Measurements from ENCODE around the gene ZFP2.
"Not testable (repeated sequence)": the region's sequence is repeated elsewhere in the genome, so short reads cannot be mapped to it uniquely, and the experiment has no call there.

The ZFP2 gene

DNA sequence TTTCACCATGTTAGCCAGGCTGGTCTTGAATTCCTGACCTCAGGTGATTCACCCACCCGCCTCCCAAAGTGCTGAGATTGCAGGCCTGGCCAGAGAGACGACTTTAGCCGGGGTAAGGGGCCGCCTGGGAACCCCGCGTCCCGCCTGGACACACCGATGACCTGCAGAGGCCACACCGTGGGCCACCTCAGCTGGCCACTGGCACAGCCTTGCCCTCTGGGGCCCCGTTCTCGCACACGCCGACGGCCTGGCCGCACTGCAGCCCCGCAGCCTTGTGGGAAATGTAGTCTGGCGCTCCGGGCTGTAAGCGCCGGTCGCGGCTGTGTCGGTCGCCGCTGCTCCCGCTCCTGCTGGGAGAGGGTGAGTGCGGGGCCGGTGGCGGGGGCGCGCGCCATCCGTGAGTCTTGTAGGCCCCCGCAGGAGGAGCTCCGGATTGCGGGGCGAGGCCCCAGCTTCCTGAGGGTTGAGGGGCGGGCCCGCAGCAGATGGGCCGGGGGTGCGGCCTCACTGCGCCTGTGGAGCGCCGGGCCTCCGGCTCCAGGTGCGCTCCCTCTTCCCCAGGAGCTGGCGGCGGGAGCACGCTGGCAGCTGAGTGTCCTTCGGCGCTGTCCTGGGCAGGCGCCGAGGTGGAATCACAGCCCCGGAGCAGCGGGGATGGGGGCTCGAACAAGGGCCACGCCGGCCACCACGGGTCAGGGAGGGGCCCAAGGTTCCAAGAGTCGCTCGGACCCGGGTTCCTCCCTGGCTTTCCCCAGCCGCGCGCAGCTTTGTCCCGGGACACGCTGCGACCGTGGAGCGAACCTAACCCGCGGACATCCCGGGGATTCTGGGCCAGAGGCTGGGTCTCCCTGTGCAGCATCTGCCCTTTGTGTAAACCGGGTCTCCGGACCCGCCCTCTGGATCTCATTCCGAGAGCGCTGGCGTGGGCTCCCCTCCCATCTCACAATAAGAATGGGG lies at the start of gene ZFP2:
ZFP2 (plus strand) TSS at position 299 of the 957 bp plus-strand sequence. CDS start 35,401 bp downstream, outside the sequence.
- peak in 1 of 3 experiments; percentile 16 for DNase-seq (ENCODE audit: low read depth in 3 of 3)

DNA sequence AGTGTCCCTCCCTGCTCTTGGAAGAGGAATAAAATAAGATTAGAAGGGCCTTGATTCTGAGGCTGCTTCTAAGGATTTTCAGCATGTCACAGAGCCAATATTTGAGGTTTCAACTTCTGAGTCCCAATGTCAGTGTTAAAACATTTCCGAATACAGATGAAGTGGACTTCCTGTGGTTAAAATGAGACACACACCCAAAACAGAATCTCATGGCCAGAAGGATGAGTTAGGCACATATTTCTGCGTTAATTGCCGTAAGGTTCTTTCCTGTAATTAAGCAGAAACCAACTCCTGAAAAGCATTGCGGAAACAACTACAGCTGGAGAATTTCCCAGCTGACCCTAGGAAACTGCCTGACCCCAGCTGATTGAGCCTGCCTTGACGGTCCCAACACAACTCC lies 46.4 kb upstream of the ZFP2 start:
- DNase-seq (ENCODE audit: low read depth in 3 of 3), result no peak

DNA sequence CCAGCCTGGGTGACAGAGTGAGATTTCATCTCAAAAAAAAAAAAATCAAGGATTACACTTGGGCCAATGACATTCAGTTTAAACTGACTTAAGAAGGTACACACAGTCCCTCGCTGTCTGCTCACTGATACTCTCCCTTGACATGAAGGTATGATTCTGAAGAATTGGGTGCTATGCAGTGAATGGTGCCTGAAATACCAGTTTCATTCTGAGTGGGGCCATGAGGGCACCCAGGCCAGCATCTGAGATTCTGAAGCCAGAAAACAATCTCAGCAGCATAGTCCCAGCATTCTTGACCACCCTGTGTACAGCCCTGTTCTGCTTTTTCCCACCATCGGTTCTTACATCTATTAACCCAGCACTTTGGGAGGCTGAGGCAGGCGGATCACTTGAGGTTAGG lies 43.8 kb upstream of the ZFP2 start:
- no peak for DNase-seq (ENCODE audit: low read depth in 3 of 3)

DNA sequence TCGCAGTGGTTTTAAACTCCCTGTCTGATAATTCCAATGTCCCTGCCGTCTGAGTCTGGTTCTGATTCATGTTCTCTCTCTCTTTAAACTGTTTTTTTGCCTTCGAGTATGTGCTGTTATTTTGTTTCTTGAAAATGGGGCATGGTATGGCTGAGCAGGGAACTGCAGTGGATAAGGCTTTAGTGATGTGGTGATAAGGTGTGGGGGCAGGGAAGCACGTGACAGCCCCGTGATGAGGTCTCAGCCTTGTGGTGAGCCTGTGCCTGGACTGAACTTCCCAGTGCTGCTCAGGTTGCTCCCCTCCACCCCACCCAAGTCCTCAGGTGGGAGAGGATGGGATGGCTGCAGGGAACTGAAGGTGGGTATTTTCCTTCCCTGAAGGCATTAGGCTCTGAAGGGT lies 41.4 kb upstream of the ZFP2 start:
- DNase-seq (ENCODE audit: low read depth in 3 of 3), result no peak

DNA sequence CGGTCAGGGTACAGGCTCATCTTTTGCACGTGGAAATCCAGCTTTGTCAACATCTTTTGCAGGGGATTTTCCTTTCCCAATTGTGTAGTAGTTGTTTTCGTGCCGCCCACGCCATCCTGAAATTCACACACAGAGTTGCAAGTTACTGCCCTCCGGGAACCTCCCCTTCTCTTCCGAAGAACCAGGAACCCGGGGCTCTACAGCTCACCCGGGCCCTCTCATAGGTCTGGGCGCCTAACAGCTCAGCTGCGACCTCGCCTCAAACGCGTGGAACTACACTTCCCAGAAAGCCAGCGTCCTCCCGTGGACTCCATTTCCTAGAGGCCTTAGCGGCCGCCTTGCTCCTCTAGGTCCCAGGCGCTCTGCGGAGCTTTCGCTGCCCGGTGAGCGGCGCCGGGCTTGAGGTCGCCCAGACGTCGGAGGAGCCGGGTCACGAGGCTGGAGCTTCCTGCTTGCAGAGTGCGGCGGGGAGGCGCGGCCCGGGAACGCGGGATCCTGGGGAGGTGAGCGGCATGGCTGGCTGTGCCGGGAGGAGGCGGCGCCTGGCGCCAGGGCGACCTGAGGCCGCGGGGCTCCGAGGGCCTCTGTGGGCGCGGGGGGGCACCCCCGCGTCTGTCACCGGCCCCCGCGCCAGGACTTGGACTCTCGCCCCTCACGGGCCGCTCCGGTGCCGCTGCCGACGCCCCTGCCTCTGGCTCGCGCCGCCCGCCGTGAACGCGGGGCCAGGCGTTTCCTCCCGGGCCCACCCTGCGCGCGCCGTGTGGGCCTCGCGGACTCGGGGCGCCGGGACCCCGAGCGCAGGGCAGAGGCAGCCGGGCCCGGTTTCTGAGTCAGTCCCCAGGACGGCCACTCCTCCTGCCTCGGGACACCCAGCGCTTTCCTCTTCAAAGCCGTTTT lies 35.8 kb upstream of the ZFP2 start, which contains the start of gene ZNF354B:
ZNF354B (plus strand) TSS at position 329 of the 897 bp plus-strand sequence. CDS start 1,095 bp downstream, outside the sequence.
- DNase-seq (ENCODE audit: low read depth in 3 of 3), result peak; percentile 58 to 75 (median 66)

DNA sequence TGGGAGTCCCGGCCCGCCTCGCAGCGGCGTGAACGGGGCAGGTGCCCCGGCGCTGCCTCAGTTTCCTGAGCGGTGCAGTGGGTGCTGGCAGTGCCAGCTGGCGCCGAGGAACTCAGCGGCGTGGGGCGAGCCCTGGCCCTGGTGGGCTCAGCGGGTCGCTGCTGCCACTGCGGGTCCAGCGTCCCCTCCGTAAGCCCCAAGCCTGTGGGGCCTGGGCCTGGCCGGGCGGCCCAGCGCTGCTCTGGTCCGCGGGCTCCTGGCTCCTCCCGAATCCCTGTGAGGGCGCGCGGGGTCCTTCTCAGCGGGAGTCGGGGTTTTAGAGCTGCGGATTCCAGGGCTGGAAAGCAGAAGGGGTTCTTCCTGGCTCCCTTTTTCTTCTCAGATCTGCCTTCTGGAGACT lies 35.1 kb upstream of the ZFP2 start:
- DNase-seq (ENCODE audit: low read depth in 3 of 3), result not testable (repeated sequence)

DNA sequence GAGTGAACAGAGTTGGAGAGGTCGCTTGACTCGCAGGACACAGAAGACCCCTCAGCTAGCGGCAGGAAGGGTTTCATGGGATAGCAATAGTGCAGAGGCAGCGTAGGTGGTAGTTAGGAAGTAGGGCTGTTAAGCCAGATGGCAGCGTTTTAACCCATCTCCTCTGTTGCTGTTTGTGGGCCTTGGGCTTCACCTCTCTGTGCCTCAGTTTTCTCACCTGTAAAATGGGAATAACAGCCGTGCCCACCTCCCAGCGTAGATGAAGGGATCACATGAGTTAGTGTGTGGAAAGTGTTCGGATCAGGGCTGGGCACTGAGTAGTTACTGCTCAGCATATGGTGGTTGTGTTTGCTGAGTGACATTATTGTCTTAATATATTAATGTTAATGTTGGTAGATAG lies 34.1 kb upstream of the ZFP2 start:
- DNase-seq (ENCODE audit: low read depth in 3 of 3), result no peak

DNA sequence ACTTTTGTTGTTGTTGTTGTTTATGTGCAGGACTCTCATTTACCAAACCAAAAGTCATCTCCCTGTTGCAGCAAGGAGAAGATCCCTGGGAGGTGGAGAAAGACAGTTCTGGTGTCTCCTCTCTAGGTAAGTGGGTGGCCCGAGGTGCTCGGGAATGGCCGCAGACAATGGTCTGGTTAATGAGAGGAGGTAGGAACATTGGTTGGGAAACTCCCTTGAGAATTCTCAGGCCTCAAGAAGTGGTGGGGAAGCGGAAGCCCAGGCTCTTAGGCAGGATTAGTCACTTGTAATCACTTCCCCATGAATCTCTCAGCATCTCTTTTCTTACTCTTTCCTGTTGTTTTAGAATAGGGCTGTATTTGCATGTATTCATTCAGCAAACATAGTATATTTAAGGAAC lies 28.8 kb upstream of the ZFP2 start:
- DNase-seq (ENCODE audit: low read depth in 3 of 3), result no peak

DNA sequence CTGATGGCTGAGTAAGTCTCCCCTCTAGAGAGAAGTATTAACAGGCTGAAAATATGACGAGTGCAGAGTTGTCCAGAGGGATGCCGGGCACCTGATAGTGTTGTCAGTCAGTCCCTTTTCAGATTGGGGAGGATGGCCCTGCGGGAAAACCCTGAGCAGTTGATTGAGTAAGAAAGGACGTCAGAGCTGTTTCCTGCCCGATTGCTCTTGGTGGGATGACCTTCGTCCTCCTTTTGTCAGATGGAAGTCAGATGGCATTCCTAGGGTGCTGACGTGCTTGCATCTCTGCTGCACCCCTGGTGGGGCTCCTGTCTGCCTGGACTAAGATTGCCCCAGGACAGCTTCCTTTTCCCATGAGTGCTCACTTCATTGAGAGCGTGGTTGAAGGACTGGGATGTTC lies 26.1 kb upstream of the ZFP2 start:
- DNase-seq (ENCODE audit: low read depth in 3 of 3), result no peak

DNA sequence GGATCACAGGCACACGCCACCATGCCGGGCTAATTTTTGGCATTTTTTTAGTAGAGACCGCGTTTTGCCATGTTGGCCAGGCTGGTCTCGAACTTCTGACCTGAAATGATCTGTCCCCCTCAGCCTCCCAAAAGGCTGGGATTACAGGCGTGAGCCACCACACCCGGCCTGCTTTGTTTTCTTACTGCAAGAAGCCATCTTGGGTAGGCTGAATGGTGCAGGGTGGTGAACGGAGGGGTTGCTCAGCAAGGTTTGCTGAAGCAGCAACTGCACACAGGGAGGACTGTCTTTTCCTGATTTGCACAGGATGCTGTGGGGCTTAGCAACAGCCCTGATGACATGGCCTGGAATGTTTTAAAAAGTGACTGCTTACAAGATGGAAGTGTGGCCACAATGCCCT lies 25.3 kb upstream of the ZFP2 start:
- DNase-seq (ENCODE audit: low read depth in 3 of 3), result no peak

DNA sequence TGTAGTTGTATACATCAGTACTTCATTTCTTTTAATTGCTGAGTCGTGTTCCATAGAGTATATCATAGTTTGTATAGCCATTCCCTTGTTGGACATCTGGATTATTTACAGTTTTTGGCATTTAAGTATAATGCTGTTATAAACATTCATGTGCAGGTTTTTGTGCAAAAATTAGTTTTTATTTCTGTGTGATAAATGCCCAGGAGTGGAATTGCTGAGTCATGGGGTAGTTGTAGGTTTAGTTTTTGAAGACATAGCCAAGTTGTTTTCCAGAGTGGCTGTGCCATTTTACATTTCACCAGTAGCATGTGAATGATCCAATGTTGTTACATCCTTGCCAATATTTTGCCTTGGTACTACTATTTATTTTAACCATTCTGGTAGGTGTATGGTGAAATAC lies 23.4 kb upstream of the ZFP2 start:
- DNase-seq (ENCODE audit: low read depth in 3 of 3), result no peak

DNA sequence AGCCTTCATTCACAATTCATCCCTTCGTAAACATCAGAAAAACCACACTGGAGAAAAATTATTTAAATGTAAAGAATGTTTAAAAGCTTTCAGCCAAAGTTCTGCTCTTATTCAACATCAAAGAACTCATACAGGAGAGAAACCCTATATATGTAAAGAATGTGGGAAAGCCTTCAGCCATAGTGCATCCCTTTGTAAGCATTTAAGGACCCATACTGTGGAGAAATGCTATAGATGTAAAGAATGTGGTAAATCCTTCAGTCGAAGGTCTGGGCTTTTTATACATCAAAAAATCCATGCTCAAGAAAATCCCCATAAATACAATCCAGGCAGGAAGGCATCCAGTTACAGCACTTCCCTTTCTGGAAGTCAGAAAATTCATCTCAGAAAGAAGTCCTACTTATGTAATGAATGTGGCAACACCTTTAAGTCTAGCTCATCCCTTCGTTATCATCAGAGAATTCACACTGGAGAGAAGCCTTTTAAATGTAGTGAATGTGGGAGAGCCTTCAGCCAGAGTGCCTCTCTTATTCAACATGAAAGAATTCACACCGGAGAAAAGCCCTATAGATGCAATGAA lies 12.5 kb upstream of the ZFP2 start:
- DNase-seq (ENCODE audit: low read depth in 3 of 3), result not testable (repeated sequence)

DNA sequence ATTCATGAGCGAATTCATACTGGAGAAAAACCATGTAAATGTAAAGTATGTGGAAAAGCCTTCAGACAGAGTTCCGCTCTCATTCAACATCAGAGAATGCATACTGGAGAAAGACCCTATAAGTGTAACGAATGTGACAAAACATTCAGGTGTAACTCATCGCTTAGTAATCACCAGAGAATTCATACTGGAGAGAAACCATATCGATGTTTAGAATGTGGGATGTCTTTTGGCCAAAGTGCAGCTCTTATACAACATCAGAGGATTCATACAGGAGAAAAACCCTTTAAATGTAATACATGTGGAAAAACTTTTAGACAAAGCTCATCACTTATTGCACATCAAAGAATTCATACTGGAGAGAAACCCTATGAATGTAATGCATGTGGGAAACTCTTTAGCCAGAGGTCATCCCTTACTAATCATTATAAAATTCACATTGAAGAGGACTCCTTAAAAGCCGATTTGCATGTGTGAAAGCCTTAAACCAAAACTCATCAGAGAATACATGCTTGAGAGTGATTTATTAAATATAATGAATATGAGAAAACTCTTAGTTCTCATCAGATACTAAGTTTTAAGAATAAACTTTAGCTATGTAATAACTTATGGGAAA lies 11.8 kb upstream of the ZFP2 start:
- no peak for DNase-seq (ENCODE audit: low read depth in 3 of 3)

DNA sequence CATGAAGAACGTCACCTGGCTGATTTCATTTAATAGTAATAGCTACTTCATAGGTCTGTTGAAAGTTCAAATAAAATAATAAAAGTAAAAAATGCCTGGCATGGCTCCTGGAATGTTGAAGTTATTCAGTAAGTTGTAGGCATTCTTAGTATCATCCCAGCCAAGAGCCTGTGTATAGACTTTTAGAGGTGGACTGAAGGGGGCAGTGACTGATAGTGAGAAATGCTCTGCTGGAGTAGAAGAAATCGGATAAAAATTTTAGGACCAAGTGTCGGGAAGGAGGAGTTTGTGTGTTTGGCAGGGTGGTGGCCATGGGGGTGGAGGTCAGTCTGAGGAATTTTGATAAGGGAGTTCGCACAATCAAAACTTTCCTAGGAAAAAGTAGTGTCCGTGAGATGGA lies 3.6 kb downstream of the ZFP2 start:
- no peak for DNase-seq (ENCODE audit: low read depth in 3 of 3)

DNA sequence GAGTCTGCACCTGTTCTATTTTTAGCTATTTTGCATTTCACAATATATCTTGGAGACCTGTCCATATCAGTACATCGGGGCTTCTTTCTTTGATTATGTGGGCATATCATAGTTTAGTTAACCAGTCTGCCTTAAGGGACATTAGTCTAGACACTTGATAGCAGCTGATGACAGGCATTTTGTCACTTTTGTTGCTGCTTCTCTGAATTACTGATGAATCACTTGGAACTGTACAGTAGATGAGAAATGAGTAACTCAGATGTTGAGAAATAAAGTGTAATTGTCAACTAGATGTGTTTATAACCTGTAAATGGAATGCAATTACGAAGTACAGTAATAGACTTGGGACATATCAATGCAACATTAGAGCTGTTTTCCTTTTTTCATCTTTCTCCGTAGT lies 7.1 kb downstream of the ZFP2 start:
- no peak for DNase-seq (ENCODE audit: low read depth in 3 of 3)

DNA sequence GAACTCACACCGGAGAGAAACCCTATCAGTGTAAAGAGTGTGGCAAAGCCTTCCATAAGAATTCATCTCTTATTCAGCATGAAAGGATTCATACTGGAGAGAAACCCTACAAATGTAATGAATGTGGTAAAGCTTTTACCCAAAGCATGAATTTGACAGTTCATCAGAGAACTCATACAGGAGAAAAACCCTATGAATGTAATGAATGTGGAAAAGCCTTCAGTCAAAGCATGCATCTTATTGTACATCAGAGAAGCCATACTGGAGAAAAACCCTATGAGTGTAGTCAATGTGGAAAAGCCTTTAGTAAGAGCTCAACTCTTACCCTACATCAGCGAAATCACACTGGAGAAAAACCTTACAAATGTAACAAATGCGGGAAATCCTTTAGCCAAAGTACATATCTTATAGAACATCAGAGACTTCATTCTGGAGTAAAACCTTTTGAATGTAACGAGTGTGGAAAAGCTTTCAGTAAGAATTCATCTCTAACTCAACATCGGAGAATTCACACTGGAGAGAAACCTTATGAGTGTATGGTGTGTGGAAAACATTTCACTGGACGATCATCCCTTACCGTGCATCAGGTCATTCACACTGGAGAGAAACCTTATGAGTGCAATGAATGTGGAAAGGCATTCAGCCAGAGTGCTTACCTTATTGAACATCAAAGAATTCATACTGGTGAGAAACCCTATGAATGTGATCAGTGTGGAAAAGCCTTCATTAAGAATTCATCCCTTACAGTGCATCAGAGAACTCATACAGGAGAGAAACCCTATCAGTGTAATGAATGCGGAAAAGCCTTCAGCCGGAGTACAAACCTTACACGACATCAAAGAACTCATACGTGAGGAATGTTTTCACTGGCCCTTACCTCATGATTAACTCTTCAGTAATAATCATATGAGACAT lies 36.4 kb downstream of the ZFP2 start:
- no peak for DNase-seq (ENCODE audit: low read depth in 3 of 3)

DNA sequence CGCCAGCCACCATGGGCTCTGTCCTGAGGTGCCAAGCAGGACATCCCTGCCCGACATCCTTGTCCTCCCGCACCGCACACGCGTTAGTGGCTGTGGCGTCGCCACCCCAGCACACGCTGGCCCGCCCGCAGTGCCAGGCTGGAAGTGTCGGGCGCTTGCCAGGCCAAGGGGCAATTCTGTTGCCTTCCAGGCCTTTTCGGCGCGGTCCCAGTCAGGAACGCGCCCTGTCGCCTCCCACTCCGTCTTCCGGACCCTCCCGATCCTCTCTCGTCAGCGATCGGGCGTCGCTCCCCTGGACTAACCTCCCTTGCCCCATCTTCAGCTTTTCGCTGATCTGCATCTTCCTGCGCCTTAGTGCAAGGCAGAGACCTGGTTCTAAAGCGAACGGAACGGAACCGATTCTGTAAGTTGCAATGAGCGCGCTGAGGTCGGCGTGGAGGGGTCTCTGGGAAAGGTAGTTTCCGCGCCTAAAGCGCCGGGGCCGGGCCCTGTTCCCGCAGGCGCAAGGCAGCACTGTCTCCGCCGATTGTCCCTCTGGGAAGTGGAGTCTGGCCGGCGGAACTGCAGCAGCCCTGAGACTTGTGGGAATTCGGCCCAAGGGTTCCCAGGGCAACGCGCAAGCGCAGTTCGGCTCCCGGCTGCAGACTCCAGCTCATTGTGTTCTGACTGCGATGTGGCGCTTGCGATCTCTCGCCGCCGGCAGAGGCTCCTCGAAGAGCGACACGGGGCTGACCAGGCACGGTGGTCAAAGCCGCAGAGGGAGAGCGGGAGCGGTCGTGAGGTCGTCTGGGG lies 45.1 kb downstream of the ZFP2 start, which contains the start of gene ZNF454:
ZNF454 (plus strand) TSS at position 630 of the 792 bp plus-strand sequence. CDS start 1,594 bp downstream, outside the sequence.
- DNase-seq (ENCODE audit: low read depth in 3 of 3), result no peak

DNA sequence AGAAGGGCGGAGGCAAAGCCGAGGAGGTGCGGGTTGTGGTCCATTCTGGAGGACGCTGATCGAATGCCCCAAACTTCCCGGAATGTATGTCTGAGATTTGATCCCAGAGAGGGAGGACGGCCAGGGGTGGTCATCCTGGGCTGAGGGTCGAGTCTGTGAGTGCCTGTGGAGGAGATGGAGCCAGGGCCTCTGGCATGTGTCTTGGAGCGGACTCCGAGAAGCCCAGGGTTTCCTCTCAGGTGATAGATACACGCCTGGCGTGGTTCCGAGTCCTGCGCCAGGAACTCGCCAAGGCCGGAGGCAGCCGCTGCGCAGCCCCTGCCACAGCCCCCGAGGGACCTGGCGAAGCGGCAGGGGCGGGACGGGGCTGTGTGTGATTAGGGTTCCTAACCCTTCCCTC lies 45.6 kb downstream of the ZFP2 start:
- DNase-seq (ENCODE audit: low read depth in 3 of 3), result no peak

DNA sequence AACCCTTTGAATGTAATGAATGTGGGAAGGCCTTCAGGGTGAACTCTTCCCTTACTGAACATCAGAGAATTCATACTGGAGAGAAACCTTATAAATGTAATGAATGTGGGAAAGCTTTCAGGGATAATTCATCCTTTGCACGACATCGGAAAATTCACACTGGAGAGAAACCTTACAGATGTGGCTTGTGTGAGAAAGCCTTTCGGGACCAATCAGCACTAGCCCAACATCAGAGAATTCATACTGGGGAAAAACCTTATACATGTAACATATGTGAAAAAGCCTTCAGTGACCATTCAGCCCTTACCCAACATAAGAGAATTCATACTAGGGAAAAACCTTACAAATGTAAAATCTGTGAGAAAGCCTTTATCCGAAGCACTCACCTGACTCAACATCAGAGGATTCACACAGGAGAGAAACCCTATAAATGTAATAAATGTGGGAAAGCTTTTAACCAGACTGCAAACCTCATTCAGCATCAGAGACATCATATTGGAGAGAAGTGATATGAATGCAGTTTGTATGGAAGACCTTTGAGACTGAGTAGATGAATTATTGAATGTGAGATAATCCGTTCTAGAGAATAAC lies 69.8 kb downstream of the ZFP2 start:
- no peak for DNase-seq (ENCODE audit: low read depth in 3 of 3)
